ENCODE data around the gene RETREG1.

RETREG1 gene

DNA sequence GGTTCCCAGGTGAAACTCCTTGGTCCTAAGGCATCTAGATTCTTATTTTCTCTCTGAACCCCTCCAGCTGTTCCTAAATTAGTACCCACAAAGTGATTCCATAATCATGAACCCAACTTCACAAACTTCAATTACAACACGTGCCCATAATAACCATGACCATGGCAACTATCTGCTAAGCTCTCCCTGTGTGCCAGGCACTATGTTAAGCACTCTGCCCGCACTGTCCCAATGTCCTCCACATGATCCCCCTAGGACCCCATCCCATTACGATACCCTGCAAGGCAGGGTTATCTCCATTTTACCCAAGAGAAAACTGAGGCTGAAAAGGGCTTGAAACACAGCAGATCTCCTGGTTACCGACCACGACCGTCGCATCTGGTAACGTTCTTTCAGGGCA lies 125.9 kb downstream of the RETREG1 start:
- DNase-seq: no peak
- no peak overlapping the region for H3K27ac ChIP-seq
- H3K27me3 ChIP-seq (replicated peaks): no peaks in the 10 kb centered on the region
- H3K4me3 ChIP-seq (ENCODE audit: low read depth, low read length): no peak overlapping the region
- TF ChIP-seq, protein P1, sequence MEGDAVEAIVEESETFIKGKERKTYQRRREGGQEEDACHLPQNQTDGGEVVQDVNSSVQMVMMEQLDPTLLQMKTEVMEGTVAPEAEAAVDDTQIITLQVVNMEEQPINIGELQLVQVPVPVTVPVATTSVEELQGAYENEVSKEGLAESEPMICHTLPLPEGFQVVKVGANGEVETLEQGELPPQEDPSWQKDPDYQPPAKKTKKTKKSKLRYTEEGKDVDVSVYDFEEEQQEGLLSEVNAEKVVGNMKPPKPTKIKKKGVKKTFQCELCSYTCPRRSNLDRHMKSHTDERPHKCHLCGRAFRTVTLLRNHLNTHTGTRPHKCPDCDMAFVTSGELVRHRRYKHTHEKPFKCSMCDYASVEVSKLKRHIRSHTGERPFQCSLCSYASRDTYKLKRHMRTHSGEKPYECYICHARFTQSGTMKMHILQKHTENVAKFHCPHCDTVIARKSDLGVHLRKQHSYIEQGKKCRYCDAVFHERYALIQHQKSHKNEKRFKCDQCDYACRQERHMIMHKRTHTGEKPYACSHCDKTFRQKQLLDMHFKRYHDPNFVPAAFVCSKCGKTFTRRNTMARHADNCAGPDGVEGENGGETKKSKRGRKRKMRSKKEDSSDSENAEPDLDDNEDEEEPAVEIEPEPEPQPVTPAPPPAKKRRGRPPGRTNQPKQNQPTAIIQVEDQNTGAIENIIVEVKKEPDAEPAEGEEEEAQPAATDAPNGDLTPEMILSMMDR (IDR thresholded peaks at IDR 0.05; ENCODE audit: low read depth, low read length, missing control alignments): no peak
- in situ Hi-C loops (cut with HindIII; ENCODE audit: low pct_ligation_motif_present, low sequenced_read_pairs): no loop called here
- H3K36me3 ChIP-seq (replicated peaks): no peaks in the 10 kb centered on the region

DNA sequence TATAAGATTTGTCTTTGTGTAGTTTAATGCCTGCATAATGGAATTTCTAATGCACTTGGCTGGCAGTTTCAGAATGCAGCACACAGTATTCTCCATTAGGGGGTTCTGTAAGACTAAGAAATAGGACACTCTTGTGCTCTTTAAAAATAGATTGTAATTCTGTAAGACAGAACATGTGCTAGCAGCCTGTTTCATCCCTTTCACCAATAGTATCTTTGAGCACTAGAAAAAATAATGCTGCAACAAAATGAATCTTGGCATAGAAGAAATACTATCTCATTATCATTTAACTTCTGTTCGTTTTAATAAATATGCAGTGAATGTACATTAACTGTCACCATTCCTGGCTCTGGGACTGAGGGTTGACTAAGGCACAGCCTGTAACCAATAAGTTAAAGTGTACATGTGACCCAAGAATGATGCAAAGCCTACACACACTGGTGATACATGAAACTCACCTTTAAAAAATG lies 127.4 kb downstream of the RETREG1 start:
- no peaks in the 10 kb centered on the region for H3K27me3 ChIP-seq (replicated peaks)
- in situ Hi-C loops (cut with HindIII; ENCODE audit: low pct_ligation_motif_present, low sequenced_read_pairs): no loop called here
- no peaks in the 10 kb centered on the region for H3K36me3 ChIP-seq (replicated peaks)
- no peak overlapping the region for H3K4me3 ChIP-seq (ENCODE audit: low read depth, low read length)
- TF ChIP-seq, protein P1 (IDR thresholded peaks at IDR 0.05; ENCODE audit: low read depth, low read length, missing control alignments): peak; percentile 68
- H3K27ac ChIP-seq: no peak overlapping the region
- DNase-seq: no peak

DNA sequence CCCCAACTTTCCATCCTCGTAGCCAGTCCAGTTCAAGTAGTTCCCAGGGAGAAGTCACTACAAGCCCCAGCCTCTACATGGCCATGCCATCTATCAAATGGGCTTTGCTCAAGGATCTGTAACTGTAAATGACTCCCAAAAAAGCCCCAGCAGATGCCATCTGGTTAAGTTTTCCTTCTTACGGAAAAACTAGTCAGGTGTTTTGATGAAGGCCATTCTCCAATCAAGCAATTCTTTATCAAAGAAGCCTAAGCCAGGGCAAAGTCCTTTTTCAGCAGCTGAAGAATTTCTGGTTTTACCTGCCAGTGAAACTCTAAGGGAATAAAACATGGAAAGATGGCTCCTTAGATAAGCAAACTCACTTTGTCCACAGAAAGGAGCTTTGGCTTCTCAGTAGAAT lies 129.3 kb downstream of the RETREG1 start:
- TF ChIP-seq, protein P1 (IDR thresholded peaks at IDR 0.05; ENCODE audit: low read depth, low read length, missing control alignments): no peak
- no peak for DNase-seq
- Histone ChIP-seq H3K27ac (no peak overlapping the region), H3K4me3 (ENCODE audit: low read depth, low read length) (no peak overlapping the region), H3K27me3 (replicated peaks) (no peaks in the 10 kb centered on the region), H3K36me3 (replicated peaks) (no peaks in the 10 kb centered on the region)
- in situ Hi-C loops (cut with HindIII; ENCODE audit: low pct_ligation_motif_present, low sequenced_read_pairs): no loop called here

DNA sequence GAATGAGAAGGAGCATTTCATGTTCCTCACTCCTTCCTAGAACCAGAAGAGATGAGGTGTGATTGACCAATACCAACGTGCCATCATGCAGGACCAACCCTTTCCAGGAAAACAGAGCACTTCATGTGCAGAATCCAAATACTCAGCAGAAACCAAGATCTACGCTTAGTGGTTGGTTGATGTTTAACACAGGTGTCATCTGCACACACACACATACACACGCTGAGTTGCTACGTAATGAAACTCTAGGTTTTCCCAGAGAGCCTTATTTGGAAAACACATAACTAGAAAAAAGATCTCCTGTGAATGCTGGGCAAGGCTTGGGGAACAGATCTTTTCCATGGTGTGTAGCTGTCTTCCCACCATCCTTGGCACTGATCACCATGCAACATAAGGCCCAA lies 130.1 kb downstream of the RETREG1 start:
- Histone ChIP-seq H3K27ac (no peak overlapping the region), H3K27me3 (replicated peaks) (no peaks in the 10 kb centered on the region), H3K36me3 (replicated peaks) (no peaks in the 10 kb centered on the region), H3K4me3 (ENCODE audit: low read depth, low read length) (no peak overlapping the region)
- in situ Hi-C loops (cut with HindIII; ENCODE audit: low pct_ligation_motif_present, low sequenced_read_pairs): no loop called here
- TF ChIP-seq, protein P1 (IDR thresholded peaks at IDR 0.05; ENCODE audit: low read depth, low read length, missing control alignments): no peak
- DNase-seq: no peak

DNA sequence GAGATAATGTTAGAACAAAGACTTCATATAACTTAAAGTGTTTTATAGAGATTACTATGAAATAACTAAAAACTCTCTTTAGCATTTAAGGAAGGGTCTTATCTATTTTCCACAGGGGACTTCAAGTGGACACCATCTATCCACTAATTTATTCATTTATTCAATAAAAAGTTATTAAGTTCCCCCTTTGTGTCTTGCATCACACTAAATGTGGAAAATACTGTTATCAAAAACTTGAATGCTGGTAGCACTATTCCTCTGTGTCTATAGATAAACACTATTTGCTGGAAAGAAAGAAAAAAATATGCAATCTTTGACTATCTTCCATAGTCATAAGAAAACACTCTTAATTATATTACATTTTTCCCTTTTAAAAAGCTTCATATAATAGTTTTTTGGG lies 131.1 kb downstream of the RETREG1 start:
- H3K4me3 ChIP-seq (ENCODE audit: low read depth, low read length): no peak overlapping the region
- TF ChIP-seq, protein P1 (IDR thresholded peaks at IDR 0.05; ENCODE audit: low read depth, low read length, missing control alignments): no peak
- no peak overlapping the region for H3K27ac ChIP-seq
- H3K36me3 ChIP-seq (replicated peaks): no peaks in the 10 kb centered on the region
- no peaks in the 10 kb centered on the region for H3K27me3 ChIP-seq (replicated peaks)
- in situ Hi-C loops (cut with HindIII; ENCODE audit: low pct_ligation_motif_present, low sequenced_read_pairs): no loop called here
- DNase-seq: no peak

DNA sequence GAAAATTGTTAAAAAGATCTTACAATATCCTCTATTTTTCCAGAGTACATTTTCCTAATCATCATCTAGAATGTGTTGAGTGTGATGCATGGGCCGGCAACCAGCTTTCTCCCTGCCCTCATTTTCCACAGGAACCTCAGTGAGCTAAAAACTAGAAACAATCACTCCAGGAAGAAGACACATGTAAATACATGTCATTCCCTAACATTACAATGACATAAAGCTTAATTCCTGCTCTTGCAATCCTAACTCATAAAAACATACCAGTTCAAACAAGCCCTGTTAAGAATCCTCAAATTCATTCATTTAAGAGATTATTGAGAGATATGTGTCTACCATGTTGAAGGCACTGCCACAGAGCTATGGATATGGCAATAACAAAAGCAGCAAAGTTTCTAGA lies 132.7 kb downstream of the RETREG1 start:
- H3K27ac ChIP-seq: no peak overlapping the region
- in situ Hi-C loops (cut with HindIII; ENCODE audit: low pct_ligation_motif_present, low sequenced_read_pairs): no loop called here
- no peaks in the 10 kb centered on the region for H3K27me3 ChIP-seq (replicated peaks)
- no peak for DNase-seq
- no peaks in the 10 kb centered on the region for H3K36me3 ChIP-seq (replicated peaks)
- TF ChIP-seq, protein P1 (IDR thresholded peaks at IDR 0.05; ENCODE audit: low read depth, low read length, missing control alignments): no peak
- H3K4me3 ChIP-seq (ENCODE audit: low read depth, low read length): no peak overlapping the region
